GM19463 (cell line): Measurements from ENCODE around the gene COPZ1.
"Not testable (repeated sequence)": the region's sequence is repeated elsewhere in the genome, so short reads cannot be mapped to it uniquely, and the experiment has no call there.

Source experiments
- ATAC-seq: cut with Tn5 transposase; IDR thresholded peaks from one replicate; pipeline ENCODE4 v1.9.1; 2021; ENCODE audit warnings: mild to moderate bottlenecking, moderate library complexity; ENCODE audit not compliant: unreplicated experiment

COPZ1 gene

DNA sequence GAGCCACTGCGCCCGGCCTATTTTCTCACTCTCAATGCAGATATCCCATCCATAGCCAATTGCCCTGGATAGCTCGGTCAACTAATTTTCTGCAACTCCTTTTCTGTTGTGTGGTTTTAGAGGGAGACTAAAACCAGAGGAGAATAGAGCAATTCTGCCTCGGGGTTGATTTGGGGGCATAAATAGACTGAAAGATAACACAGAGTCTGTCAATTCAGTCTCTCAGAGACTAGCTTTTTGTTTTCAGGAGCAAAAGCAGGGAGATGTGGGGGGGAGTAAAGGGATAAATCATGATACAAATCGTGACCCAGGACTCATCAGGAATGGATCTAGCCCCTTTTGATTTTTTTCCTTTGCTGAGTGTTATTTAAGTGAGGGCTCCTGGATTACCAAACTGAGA lies 6.5 kb downstream of the COPZ1 start:
- ATAC-seq: no peak

DNA sequence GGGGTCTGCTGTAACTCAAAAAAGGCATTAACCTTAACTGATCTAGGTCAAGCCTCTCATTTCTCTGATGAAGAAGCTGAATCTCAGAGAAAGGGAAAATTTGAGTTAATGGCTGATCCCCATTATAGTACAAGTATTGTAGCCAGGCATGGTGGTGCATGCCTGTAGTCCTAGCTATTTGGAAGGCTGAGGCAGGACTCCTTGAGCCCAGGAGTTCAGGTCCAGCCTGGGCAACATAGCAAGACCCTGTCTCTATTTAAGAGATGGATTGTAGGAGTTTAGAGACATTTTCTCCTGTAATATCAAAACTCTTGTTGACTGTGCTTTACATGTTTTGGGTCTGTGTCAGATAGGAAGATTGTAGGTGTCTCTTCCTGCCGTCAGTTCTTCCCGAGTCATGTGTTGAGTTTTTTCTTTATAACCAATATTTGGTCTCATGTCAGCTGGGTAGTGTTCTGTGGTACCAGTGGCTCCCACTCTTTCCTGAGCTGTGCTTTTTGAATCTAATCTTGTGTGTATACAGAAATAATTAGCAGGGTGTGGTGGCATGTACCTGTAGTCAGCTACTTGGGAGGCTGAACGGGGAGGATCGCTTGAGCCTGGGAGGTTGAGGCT lies 8.6 kb downstream of the COPZ1 start:
- ATAC-seq: no peak

- no peak for ATAC-seq
These were observed 12.4 kb downstream of the COPZ1 start for GRCh38 chr12:54337280-54337842.

- ATAC-seq: no peak
These were observed 13.1 kb downstream of the COPZ1 start for GRCh38 chr12:54337854-54338650.

DNA sequence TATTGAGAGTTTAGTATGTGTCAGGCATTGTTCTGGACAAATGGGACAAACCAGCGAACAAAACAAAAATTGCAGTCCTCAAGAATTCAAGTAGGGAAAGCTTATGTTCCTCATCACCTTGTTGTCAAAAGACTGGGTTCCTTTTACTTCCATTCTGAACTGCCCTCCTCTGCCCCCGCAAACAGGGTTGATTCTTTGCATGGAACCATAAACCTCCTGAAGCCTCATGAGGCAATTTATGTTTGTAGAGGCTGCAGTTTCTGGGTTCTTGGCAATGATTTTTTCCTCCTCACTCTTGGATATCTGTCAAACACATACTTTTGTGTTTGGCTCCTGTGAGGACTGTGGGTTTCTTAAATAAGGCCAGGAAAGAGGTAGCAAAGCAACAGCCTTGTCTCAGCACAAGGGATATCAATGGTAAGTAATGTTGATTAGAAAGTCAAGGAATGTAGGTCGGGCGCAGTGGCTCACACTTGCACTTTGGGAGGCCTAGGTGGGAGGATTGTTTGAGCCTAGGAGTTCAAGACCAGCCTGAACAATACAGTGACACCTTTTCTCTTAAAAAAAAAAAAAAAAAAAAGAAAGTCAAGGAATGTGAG lies 13.9 kb downstream of the COPZ1 start:
- ATAC-seq: no peak

DNA sequence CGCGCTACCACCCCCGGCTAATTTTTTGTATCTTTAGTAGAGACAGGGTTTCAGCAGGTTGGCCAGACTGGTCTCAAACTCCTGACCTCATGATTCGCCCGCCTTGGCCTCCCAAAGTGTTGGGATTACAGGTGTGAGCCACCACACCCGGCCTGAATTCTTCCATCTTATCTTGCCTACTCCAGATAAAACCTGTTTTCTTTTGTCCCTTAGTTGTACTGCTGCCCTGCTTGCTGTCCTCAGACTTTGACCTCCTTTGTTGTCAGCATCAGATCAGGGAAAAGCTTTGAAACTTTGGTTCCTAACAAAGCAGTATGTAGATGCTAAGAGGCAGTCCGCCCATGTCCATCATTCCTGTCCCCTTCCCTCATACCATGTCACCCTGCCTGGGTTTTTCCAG lies 15.9 kb downstream of the COPZ1 start:
- no peak for ATAC-seq

DNA sequence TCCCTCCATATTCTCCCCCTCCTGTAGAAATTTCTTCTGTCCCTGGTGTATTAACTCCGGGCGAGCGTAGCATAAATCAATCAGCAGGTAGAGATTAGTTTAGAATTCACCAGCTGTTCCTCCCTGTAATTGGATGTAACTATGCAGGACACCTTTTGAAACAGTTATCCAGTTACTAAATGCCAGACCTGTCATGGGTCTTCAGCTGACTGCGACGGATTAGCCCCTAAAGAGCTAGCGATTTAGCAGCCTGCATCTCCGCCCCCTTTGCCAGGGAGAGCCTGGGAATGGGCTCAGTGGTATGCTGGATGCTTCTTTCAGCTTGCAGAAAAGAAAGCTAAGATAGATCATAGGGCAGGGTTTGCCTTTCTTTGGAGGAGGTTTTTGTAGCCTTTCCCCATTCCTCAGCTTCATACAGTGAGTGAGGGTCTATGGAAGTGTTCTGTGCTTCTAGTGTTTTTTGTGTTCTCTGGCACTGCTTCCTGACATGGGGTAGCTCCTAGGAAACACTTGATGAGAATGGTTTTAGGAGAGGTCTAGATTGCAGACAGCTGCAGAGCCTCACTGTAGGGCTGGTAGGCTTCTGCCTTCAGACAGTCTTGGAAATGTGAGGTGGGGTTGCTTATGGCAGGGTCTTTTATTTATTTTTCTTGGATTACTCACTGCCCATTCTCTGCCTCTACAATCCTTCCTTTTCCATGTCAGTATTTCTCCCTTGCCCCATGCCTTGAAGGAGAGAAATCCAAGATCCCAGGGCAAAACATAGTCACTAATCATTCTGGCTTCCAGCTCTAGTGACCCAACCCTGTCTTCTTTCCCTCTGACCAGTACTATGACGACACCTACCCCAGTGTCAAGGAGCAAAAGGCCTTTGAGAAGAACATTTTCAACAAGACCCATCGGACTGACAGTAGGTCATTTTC lies 16.7 kb downstream of the COPZ1 start:
- no peak for ATAC-seq

DNA sequence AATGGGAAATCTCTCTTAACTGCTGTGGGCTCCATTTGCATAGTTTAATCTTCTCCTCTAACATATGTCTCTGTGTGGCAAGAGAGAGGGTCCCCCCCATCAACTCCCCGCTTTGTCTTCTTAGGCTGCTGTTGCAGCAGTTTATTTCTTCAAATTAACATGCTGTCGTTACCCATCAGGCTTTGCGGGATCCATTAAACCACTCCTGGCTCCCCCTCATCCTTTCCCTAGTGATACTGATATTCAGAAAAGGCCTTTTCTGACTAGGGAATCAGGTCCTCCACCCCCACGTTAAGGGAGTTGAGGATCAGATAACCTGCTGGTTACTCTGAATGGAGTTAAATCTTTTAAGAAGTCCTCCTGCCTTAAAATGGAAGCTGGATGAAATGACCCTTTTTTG lies 24.1 kb downstream of the COPZ1 start:
- ATAC-seq: no peak

DNA sequence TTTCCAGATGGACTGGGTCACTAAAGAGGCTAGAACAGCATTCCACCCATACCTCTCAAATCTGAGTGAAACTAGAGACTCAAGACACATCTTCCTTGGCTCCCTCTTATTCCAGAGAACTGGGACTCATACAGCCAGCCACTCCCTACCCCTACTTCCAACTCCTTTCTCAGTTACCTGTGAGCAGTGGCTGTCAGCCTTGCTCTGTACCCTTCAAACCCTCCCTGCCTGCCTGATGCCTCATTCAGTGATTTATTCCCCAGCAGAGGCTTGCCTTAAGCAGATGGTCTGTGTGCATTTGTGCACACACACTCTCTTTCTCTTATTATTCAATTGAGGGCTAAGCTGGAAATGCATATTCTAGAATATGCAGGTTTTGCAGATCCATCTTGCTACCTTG lies 24.7 kb downstream of the COPZ1 start:
- no peak for ATAC-seq

DNA sequence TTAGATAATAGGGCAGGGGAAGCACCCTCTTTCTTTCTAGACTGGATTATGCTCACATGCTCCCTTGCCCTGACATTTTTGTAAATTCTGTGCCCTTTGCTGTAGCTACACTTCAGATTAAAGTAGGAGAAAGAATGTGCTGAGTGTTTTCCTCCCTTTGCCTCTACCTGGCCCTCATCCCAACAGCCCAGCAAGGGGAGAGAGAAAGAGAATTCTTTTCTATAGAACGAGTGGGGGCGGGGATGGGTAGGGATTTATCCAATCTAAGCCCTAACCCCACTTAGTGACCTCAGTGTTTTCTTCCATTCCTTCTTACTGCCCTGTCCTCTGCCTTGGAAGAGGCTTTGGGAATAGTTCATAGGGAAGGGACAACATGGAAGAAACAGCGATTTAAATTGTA lies 25.8 kb downstream of the COPZ1 start:
- no peak for ATAC-seq

DNA sequence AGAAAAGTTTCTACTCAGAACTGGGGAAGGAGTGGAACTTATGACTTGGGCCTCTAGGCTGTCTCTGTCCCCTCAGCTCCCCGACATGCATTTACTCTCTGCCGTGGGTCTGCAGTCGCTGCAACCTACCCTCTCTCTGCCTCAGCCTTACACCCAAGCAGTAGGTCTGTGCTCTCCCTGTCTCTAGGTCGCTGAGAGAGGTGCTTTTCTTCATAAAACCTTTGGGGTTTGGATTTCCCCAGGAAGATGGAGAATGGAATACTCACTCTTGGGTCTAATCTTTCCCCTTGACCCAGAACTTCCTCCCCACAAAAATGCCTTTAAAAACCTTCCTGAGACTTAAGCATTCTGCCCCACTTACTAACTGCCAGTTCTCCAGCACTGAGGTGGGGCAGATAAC lies 26.4 kb downstream of the COPZ1 start:
- no peak for ATAC-seq

- no peak for ATAC-seq
These were observed 27.1 kb downstream of the COPZ1 start for GRCh38 chr12:54352022-54352531.

- no peak for ATAC-seq
These were observed 28.3 kb downstream of the COPZ1 start for GRCh38 chr12:54352891-54353874.

DNA sequence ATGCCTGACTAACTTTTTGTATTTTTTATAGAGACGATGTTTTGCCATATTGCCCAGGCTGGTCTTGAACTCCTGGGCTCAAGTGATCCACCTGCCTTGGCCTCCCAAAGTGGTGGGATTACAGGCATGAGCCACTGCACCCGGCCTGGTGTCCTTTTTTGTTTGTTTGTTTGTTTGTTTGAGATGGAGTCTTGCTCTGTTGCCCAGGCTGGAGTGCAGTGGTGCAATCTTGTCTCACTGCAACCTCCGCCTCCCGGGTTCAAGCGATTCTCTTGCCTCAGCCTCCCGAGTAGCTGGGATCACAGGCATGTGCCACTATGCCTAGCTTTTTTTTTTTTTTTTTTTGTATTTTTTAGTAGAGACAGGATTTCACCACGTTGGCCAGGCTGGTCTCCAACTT lies 29.3 kb downstream of the COPZ1 start:
- ATAC-seq: not testable (repeated sequence)

DNA sequence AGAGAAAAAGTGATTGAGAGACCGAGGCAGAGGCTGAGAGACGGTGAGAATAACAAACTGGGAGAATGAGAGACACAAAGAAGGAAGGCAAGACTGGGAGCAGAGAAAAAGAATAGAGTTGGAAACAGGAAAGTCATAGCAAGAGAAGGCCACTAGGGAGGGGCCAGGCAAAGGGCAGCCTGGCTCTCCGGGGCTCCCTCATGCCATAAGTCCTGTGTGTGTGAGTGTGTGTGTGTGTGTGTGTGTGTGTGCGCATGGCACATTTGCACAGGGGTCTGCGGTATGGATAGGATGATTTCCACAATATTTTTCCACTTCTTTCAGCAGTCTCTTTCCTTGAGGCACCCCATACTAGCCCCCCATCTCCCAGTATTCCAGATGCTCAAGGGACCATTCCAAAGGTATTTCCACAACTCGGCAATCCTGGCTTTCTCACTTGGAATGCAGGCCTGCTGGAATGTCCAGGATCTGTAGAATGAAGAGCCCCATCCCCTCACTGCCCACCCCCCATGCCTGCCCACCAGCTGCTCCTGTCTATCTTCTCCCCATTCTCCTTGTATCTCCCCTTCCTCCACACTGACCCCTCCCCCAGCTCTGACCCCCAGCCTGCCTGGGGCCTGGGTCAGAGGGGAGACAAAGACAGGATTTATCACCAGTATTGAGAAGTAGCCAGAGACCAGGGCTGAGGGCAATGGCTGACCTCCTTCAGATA lies 30.3 kb downstream of the COPZ1 start:
- ATAC-seq: no peak

GRCh38 chr12:54356228-54356627 lies 31.3 kb downstream of the COPZ1 start:
- no peak for ATAC-seq

- no peak for ATAC-seq
These were observed 32.0 kb downstream of the COPZ1 start for GRCh38 chr12:54356951-54357356.

GRCh38 chr12:54357506-54358190 lies 32.7 kb downstream of the COPZ1 start:
- no peak for ATAC-seq
